Amniotic epithelial cell (primary cell): ENCODE data around the gene CEP112.

Source experiments
- DNase-seq: peaks from one replicate; pipeline ENCODE4 v3.0.0-alpha.2; 2010; ENCODE audit warnings: low read depth

The CEP112 gene

GRCh38 chr17:66073384-66073783 lies 118.5 kb downstream of the CEP112 start:
- DNase-seq: no peak

GRCh38 chr17:66063686-66064085 lies 128.2 kb downstream of the CEP112 start:
- no peak for DNase-seq

- no peak for DNase-seq
These were observed 135.8 kb downstream of the CEP112 start for GRCh38 chr17:66056148-66056547.

DNA sequence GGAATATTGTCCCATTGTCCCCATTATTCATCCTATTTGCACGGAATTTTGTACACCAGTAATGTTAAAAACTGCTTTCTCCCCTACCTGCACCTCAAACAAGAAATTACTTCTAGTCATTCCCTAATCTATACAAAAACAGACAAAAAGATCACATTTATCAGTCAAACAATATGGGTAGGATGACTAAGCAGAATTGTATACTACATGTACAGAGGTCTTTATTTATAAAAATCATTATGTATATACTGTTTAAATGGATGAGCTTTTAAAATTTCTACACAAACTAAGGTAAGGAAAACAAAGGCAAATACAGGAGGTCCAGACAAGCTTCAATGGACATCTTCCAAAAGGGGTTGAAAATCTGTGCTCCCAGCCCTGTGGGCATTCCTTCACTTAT lies 137.7 kb downstream of the CEP112 start:
- DNase-seq: no peak

GRCh38 chr17:66044083-66044482 lies 147.8 kb downstream of the CEP112 start:
- no peak for DNase-seq

DNA sequence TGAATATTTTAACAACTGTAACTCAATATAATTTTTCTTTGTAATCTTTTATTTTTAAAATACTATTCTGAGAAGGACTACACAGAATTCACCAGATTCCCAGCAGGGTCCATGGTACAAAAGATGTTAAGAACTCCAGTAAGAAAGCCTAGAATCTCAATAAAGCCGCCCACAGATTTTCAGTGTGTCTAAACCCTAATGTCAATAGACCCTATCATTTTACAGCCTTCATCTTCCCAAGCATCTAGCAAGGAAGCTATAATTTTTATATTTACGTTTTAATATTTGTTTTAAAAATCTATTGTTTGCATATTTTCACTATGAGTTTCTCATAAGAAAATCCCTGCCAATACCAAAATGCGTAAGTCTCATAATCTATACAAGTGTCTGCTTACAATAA lies 148.5 kb downstream of the CEP112 start:
- no peak for DNase-seq

- DNase-seq: no peak
These were observed 151.5 kb downstream of the CEP112 start for GRCh38 chr17:66040402-66040801.

DNA sequence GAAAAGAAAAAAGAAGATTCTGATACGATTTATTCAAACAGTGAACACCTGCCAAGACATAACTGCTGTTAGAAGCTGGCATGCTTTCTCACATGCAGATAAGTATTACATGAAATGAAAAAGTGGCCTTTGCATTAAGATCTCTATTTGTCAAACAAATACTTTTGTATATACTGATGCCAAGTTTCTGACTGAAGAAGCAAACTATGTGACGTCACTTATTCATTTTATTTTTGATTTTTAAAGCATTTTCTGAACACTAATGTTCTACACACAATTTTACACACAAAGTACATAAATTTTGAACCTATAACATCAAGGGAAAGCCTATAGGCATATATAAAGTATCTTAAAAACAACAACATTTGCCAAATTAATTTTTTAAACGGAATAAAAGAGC lies 153.8 kb downstream of the CEP112 start:
- no peak for DNase-seq

GRCh38 chr17:66037221-66037620 lies 154.7 kb downstream of the CEP112 start:
- no peak for DNase-seq

DNA sequence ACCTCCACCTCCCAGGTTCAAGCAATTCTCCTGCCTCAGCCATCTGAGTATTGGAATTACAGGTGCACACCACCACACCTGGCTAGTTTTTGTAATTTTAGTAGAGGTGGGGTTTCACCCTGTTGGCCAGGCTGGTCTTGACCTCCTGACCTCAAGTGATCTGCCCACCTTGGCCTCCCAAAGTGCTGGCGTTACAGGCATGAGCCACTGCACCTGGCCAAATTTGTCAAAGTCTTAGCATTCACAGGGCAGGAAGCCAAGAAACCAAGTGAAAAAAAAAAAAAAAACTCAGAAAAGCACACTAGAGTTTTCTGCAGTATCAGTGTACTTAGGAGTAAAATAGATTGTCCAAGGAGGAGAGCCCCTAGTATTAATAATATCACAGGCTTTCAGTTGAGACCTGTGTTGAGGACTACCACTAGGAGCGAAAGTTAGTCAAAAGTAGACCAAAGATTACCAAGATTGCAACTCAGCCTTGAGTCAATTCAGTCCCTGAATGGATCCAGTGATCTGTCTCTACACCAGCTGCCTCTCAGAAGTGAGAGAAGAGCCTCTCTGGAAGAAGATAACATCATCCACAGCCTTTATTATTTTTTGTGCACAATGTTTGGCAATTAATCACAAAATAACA lies 159.7 kb downstream of the CEP112 start:
- DNase-seq: no peak

GRCh38 chr17:66025551-66025950 lies 166.4 kb downstream of the CEP112 start:
- DNase-seq: no peak

DNA sequence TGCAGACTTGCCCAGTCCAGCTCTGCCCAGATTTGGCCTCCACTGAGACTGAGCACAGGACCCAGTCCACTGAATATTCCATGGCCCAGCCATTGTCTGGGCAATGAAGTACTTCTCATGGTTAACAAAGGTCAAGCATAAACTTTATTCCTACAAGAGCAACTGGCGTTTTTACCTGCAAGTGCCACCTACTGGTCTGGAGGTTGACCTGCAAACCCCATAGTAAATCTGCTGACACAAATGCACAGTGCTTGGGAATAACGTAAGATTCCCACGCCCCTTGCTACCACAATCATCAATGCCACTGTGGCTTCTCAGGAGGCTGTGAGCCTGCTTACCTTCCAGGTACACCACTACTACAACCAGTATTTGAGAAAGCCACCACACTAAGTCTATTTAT lies 170.2 kb downstream of the CEP112 start:
- DNase-seq: no peak

DNA sequence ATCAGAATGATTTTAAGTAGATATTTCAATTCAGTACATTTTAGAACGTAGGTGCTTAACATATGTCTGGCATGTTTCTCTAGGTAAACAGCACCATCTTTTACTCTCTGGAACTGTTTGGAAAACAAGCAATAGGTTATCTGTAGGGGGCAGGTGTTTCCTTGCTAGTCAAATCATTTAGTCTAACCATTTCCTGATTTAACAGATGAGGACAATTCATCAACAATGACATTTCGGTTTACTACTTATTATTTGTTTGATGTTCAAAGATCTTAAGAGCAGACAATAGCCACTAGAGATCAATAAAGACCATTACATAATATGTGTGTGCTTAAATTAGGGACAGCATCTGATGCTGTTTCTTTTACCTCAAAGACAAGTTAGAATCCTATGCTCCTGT lies 173.1 kb downstream of the CEP112 start:
- no peak for DNase-seq

GRCh38 chr17:66016231-66016630 lies 175.7 kb downstream of the CEP112 start:
- DNase-seq: no peak

GRCh38 chr17:66008680-66009079 lies 183.3 kb downstream of the CEP112 start:
- DNase-seq: no peak

DNA sequence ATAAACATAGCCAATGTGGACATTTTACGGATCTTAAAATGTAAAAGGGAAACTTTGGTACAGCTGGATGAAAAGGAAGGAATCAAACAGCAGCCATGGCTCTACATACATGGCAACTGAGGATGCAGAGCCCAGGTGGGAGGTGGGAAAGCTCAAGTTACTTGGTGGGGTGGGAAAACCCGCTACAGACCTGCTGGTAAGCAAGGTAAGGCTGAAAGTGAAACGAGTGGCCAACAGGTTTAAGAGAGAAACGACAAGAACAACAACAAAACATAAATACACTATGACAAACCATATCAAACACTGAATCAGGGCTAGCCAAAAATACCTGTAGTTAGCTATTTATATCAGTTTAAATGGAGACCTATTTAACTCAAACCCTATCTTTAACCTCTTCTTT lies 185.3 kb downstream of the CEP112 start:
- DNase-seq: no peak

DNA sequence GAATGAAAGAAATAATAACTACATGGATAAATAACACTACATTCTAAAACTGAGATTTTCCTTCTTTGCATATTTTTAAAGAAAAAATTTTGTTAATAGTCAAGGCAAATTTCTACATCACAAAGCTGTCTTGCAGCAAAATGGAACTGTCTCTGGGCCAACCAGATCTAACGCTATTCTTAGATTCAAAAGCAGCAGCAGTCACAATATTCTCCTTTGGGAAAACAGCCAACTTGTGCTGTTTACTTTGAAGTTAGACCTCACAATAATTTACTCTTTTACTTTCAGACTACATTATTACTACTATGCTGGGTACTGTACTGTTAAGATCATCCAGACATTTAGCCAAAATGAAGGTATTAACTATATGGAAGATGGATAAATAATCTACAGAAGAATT lies 189.1 kb downstream of the CEP112 start:
- DNase-seq: no peak

DNA sequence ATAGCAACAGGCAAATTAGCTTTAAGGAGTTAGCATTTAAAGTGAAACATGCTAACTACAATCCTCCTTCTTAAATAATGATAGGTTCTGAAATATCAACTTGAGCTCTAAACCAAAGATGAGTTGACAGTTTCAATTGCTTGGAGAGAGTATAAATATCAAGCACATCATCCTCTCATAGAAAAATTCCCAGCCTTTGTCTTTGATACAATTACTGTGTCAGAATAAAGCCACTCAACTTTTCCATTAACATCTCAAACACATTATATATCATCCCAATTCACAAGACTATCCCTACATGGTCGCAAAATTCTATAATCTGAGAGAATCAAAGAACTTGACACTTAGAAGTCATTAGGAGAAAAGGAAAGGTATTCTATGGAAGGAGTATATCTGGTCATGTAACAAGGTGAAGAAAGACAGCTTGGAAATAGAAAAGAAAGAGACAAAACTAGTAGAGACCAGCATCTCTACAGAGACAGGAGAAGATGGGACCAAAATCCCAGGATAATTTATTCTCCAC lies 189.8 kb downstream of the CEP112 start:
- DNase-seq: no peak

GRCh38 chr17:66000216-66000615 lies 191.7 kb downstream of the CEP112 start:
- no peak for DNase-seq

- DNase-seq: no peak
These were observed 193.3 kb downstream of the CEP112 start for GRCh38 chr17:65998675-65999074.

- no peak for DNase-seq
These were observed 197.3 kb downstream of the CEP112 start for GRCh38 chr17:65994679-65995078.

GRCh38 chr17:65994114-65994513 lies 197.8 kb downstream of the CEP112 start:
- DNase-seq: no peak

DNA sequence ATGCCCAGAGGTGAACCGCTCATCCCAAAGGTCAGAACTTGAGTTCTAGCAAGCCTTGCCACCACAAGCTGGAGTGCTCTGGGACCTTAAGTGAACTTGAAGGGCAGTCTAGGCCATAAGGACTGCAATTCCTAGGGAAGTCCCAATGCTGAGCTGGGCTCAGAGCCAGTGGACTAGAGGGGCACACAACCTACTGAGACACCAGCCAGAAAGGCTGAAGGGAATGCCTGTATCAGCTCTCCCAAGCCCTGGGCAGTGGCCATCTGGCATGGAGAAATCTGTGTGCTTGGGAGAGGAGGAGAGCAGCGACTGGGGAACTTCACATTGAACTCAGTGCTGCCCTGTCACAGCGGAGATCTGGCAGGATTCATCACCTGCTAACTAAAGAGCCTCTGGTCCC lies 201.3 kb downstream of the CEP112 start:
- DNase-seq: no peak

DNA sequence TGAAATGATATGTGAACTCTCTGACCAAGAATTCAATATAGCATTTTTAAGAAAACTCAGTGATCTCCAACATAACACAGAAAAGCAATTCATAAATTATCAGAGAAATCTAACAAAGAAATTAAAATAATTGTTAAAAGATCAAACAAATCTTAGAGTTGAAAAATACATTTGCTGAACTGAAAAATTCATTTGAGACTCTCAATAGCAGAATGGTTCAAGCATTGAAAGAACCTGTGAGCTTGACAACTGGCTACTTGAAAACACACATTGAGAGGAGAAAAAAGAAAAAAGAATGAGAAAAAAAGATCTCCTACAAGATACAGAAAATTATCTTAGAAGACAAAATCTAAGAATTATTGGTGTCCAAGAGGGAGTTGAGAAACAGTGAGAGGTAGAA lies 203.5 kb downstream of the CEP112 start:
- no peak for DNase-seq

DNA sequence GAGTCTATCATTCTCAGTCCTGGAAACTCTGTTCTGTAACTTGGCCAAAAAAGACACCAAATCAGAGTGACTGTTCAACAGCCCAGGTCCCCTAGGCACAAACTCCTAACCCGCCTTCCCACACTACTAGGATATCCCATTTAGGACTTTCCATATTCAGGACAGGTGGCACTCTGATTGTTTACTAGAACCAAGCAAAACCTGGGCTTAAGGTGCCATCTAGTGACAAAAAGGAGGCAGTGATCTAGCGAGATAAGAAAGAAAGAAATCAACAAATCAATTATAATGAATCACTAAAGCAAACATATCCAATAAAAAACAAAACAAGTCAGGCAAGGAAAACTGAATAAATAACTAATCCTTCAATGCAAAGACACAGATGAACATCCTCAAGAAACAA lies 203.9 kb downstream of the CEP112 start:
- peak; percentile 40 for DNase-seq
